Stimulated activated CD8-positive, alpha-beta memory T cell treated with anti-CD3 and anti-CD28 coated beads, Interleukin-15, amount 100 ng/mL, for 1 hour (primary cell): ENCODE data around the gene EVPL.

Experiments
- DNase-seq: peaks from one replicate; pipeline ENCODE4 v3.0.0-alpha.2; 2020; ENCODE audit warnings: low read depth

EVPL gene

GRCh38 chr17:75959051-75959838, 67.9 kb downstream of the EVPL start:
- no peak for DNase-seq
